Adrenal gland (tissue), 12 donors: ENCODE results near the gene PKNOX2. TPM values are rescaled to one million over a fixed set of nuclear protein-coding genes. Genes with fewer than 3 reads are reported as not detected.

ENCODE experiments used
- DNase-seq, 7 donors: peaks; one replicate each; pipeline ENCODE4 v3.0.0-alpha.2; 2019 to 2020
- H3K27ac ChIP-seq, 5 donors: fragments of 200-600 bp; sonication (generic) in 4 of 5; 1 replicate in 3 of 5; 2 replicates in 2 of 5; pipeline versions ENCODE4 v1.5.1 to v1.8.0; 2016 to 2020; ENCODE audit warnings: mild to moderate bottlenecking in 1 of 5
- H3K27me3 ChIP-seq: fragments of 200-600 bp; 2 replicates; pipeline ENCODE4 v1.8.0; 2021
- H3K36me3 ChIP-seq, 2 donors: fragments of 200-600 bp; replicated peaks in 1 of 2; 1 replicate in 1 of 2; 2 replicates in 1 of 2; pipeline versions ENCODE4 v1.5.1 to v1.8.0; 2018 to 2022
- H3K4me1 ChIP-seq, 2 donors: fragments of 200-600 bp; replicated peaks in 1 of 2; 1 replicate in 1 of 2; 2 replicates in 1 of 2; pipeline versions ENCODE4 v1.5.1 to v1.8.0; 2018 to 2021
- H3K4me3 ChIP-seq, 4 donors: fragments of 200-600 bp; sonication (generic) in 3 of 4; one replicate each; pipeline ENCODE4 v1.5.1; 2016 to 2018
- H3K9me3 ChIP-seq, 3 donors: fragments of 200-600 bp; sonication (generic) in 1 of 3; replicated peaks in 1 of 3; 1 replicate in 2 of 3; 2 replicates in 1 of 3; pipeline versions ENCODE4 v1.5.1 to v1.8.0; 2016 to 2021
- CTCF ChIP-seq, 6 experiments: fragments of 450-650 bp in 4 of 6; fragments of 200-600 bp in 2 of 6; sonication (generic) in 1 of 6; IDR thresholded peaks; 1 replicate in 5 of 6; 2 replicates in 1 of 6; pipeline versions ENCODE4 v1.5.1 to v1.8.0; 2016 to 2021; ENCODE audit warnings: antibody characterized with exemption in 6 of 6, mild to moderate bottlenecking in 2 of 6, moderate library complexity in 1 of 6
- POLR2A ChIP-seq, 2 donors: fragments of 450-650 bp; IDR thresholded peaks; one replicate each; pipeline ENCODE4 v1.6.1; 2017; ENCODE audit warnings: antibody characterized with exemption in 2 of 2, mild to moderate bottlenecking in 2 of 2, moderate library complexity in 1 of 2
- WGBS, 4 donors: extraction: QIAGEN DNeasy Blood & Tissue Kit in 2 of 4; methylation state at CpG; one replicate each; pipeline versions ENCODE4 v1.1.5 to v1.1.7; 2013 to 2017; 5-methylcytosine and 5-hydroxymethylcytosine counted together
- intact Hi-C, 2 donors: fragments of 100-400 bp; cut with DNase I; formaldehyde crosslinking; loops; one replicate each; pipeline versions ENCODE4 v1.14.1 to v1.15.0; 2022 to 2023
- polyA plus RNA-seq, 3 donors: library from polyadenylated mRNA; stranded (reverse); fragments of 200-250 nt in 2 of 3; fragments of 350-450 nt in 1 of 3; fragmentation: Illumina TruSeq in 1 of 3; extraction: RNeasy Lipid Tissue Mini Kit (QIAGEN cat#74804) in 1 of 3; gene quantifications; one replicate each; pipeline ENCODE4 v1.2.3, GENCODE V29; 2013 to 2014
- total RNA-seq, 9 donors: library from RNA; depleted of rRNA in 4 of 9; stranded (reverse); fragments of >200 nt in 4 of 9; fragments of 120-200 nt in 1 of 9; fragmentation: NEBNext Ultra II Directional in 1 of 9; extraction: Animal tissue kit (Norgen Biotek cat#: 25700) in 1 of 9; gene quantifications; one replicate each; pipeline versions ENCODE4 v1.1.0 to v1.2.4, GENCODE V29; 2013 to 2023
- donor health status: healthy with polysubstance abuse.
- donor health status: Bipolar disorder and iron deficiency.
- donor health status: DM: yes; HTN: yes; CAD: no.
- donor health status: DM: no; HTN: no; CAD: no.
- donor health status: DM: no; HTN: no; CAD: no.
- donor health status: DM: yes; HTN: yes; CAD: no.

Gene PKNOX2
- total and polyA plus RNA-seq, 12 donors, result 1.2 to 34.7 (median 3.1) TPM

DNA sequence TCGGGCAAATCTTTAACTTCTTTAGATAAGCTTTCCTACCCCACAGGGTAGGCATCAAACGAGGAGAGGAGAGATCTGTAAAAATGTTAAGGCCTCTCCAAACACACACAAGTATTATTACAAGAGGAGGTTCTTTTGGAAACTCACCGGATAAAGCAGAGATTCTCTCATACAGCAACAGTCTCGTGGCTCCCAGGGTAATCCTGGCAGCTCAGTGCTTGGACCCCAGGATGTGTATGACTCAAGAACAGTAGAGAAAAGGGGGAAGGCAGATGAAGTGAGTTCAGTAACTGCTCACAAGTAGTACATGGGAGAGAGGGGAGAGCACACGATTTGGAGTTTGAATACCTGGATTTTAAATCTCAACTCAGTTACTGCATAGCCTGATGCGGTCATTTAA, 210.6 kb downstream of the PKNOX2 start:
- Histone ChIP-seq H3K4me3 (no peak overlapping the region), H3K4me1 (no peaks in the 10 kb centered on the region), H3K36me3 (no peaks in the 10 kb centered on the region), H3K27me3 (no peaks in the 10 kb centered on the region), H3K27ac (no peak overlapping the region), H3K9me3 (no peaks in the 10 kb centered on the region)
- intact Hi-C loops, result no loop called here
- TF ChIP-seq POLR2A (IDR thresholded peaks at IDR 0.05), result no peak
- no peak for TF ChIP-seq CTCF (IDR thresholded peaks at IDR 0.05)
- 73 to 85% (median 82%) methylated on average over 6 of the region's 6 CpGs for WGBS, 4 donors
- DNase-seq, result no peak

- intact Hi-C loops, result no loop called here
- Histone ChIP-seq H3K9me3 (no peaks in the 10 kb centered on the region), H3K27ac (peak overlapping the region in 1 of 5 donors; percentile 22), H3K4me3 (no peak overlapping the region), H3K27me3 (no peaks in the 10 kb centered on the region), H3K4me1 (no peaks in the 10 kb centered on the region), H3K36me3 (no peaks in the 10 kb centered on the region)
- TF ChIP-seq POLR2A (IDR thresholded peaks at IDR 0.05) (no peak), CTCF (IDR thresholded peaks at IDR 0.05) (no peak)
- DNase-seq, result peak in 3 of 7 donors; percentile 19 to 76 (median 27)
- 38 to 56% (median 43%) methylated on average over 7 to 9 of the region's 9 CpGs for WGBS, 4 donors
Measured at GRCh38 chr11:125376117-125376516, 211.6 kb downstream of the PKNOX2 start.

DNA sequence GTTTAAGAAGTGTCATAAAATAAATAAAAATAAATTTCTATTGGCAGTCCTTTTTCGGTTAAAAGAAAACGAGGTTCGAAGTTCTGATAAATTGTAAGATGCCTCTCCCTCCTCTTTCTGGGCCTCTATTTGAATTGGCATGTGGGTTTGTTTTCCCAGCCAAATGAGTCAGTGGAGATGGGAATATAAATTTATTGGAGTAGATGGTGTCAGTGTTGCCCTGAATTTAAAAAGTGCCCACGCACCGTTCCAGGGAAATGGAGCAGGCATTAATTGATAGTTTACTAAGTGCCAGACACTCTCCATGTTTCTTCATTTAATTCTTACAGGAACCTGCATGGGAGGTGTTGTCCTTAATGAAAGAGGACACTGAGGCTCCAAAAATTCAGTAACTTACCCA, 212.3 kb downstream of the PKNOX2 start:
- intact Hi-C loops, result no loop called here
- 48 to 66% (median 61%) methylated on average over 5 of the region's 5 CpGs for WGBS, 4 donors

DNA sequence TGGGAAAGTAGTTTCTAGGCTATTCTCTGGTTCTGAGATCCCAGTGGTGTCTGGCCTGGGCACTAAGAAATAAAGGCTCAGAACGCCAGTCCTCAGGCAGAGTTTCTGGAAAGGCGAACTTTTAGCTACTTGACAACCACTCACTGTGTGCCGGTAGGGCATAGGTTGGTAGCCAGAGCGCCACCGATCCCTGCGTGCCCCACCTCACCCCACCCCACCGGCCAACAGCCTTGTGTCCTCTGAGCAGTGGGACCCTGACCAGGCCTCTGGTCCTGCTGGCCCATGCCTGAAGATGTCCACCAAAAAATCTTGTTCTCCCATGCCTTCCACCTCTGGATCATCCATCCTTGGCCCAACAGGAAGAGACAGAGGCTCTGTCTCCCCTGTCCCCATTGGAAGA, 213.5 kb downstream of the PKNOX2 start:
- no peak for DNase-seq
- Histone ChIP-seq H3K4me1 (no peaks in the 10 kb centered on the region), H3K9me3 (no peaks in the 10 kb centered on the region), H3K36me3 (no peaks in the 10 kb centered on the region), H3K4me3 (no peak overlapping the region), H3K27me3 (no peaks in the 10 kb centered on the region), H3K27ac (no peak overlapping the region)
- intact Hi-C loops, result no loop called here
- no peak for TF ChIP-seq POLR2A (IDR thresholded peaks at IDR 0.05)
- TF ChIP-seq CTCF (IDR thresholded peaks at IDR 0.05), result no peak
- WGBS, 4 donors, result 83 to 99% (median 92%) methylated on average over 4 to 7 of the region's 7 CpGs

More for the DNA sequence above, 212.3 kb downstream of the PKNOX2 start:
- Histone ChIP-seq H3K9me3 (no peaks in the 10 kb centered on the region), H3K36me3 (no peaks in the 10 kb centered on the region), H3K27me3 (no peaks in the 10 kb centered on the region), H3K27ac (no peak overlapping the region), H3K4me3 (no peak overlapping the region), H3K4me1 (no peaks in the 10 kb centered on the region)
- DNase-seq, result no peak
- TF ChIP-seq POLR2A (IDR thresholded peaks at IDR 0.05) (no peak), CTCF (IDR thresholded peaks at IDR 0.05) (no peak)
